HG03571 (cell line): Measurements from ENCODE around the gene LETMD1.

ENCODE experiments used
- ATAC-seq: cut with Tn5 transposase; IDR thresholded peaks from one replicate; pipeline ENCODE4 v1.9.1; 2021; ENCODE audit not compliant: unreplicated experiment

The LETMD1 gene

DNA sequence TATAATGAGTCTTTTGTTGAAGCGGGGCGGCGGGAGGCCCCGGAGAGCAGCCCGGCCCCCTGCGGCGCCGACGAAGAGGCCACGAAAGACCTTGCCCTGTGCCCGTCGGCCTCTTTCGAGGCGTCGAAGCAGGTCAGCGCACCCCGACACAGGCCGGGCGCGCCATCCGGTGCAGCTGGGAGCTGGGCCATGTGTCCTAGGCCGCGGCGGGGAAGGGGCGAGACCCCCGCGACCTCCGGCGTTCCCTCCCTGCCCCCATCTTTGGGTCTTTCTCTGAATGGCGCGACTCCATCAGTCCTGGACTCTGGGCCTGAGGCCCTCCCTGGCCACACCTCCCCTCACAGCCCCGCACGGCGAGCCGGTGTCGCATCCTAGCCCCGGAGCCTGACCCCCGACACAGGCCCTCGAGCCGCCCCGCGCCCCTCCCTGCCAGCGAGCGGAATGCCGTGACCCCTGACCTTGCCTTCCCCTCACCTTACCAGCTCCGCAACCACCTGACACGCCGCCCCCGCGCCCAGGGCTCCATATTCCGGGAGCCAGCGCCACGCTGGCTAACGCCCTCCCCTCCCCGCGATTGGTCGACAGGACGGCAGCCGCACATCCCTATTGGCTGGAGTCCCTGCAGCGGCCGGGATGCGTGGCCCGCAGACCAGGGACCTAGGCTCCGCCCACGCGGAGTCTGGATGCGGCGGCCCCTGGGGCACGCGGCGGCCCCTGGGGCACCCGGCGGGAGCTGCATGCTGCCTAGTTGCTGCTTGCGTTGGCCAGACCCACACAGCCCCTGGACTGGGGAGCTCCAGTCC, 22.1 kb upstream of the LETMD1 start, which contains the start of gene SLC11A2:
SLC11A2 (minus strand) TSS at position 549 of the 803 bp plus-strand sequence. CDS start 15,656 bp downstream, outside the sequence.
- ATAC-seq = peak; percentile 86

DNA sequence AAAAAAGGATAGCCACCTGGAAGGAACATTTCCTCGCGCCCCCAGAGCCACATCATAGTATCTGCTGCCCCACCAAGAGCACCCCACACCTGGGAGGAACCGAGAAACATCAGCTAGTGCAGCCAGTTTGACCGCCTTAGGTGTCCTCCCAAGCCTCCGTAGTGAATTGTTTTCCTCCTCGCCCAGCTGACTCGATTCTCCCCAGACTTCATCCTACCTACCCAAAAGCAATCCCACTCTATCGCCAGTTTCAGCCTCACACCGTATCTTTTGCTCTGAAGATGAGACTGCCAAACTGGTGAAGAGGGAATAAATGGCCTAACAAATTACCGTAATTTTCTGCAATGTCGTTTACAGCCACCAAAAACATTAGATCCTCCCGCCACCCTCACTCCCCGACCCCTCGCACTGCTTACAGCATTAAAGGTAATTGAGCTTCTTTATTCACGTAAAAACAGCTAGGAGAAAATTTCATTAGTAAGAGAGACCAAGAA, 20.7 kb upstream of the LETMD1 start:
- no peak for ATAC-seq

DNA sequence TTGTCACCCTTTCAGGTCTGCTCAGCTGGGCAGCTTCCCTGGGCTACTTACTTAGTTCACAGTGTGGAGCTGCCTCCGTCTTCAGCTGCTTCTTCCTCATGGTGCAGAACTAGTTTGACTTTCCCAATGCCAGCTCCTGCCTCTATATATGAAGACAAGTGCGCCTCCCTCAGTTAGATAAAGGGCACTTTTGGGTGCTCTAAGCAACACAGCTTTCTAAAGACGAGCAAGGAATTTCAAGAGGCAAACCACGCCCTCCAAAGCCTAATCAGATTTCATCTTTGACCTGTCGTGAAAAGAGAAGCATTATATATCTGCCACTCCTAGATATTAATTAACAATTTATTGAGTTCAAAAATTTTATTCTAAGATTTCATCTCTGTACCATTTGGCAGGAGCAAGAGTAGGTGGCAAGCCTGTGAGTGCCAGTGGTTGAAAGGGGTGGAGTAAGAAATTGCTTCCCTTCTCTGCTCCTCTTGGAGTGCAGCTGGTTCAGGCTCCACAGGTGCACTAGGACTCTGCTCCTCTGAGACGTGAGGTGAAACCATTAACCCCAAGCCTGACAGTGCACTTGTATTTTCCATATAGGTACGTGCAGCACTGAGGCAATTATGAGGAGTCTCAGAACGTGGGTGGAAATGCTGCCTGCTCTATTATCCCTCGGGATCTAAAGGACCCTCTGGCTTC, 19.9 kb upstream of the LETMD1 start:
- no peak for ATAC-seq

DNA sequence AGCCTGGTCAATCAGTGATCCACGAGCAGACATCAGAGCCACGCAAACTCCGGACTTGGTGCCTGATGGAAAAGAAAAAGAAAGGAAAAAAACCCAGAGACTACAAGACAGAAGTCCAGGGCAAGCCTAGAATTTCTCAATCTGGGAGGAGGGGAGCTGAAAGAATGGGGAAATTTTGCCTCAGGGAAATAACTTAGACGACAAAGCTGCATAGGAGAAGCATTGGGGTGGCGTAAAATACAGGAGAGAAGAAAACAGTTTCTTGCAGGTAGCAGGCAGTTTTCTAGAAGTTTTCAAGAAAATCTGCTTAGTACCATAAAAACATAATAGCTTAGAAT, 19.3 kb upstream of the LETMD1 start:
- ATAC-seq = no peak

DNA sequence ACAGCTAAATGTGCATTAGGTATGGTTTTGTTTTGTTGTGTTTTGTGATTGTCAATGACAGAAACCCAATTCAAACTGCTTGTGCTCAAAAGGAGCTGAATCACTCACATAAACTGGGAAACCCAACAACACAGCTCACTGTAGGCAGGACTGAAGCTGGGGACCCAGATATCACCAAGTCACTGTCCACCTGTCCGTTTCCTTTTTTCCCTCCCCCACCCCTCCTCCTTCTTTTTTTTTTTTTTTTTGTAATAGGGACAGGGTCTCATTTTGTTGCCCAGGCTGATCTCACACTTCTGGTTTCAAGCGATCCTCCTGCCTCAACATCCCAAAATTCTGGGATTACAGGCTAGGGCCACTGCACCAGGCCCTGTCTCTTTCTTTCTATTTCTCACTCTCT, 15.1 kb upstream of the LETMD1 start:
- ATAC-seq = no peak

DNA sequence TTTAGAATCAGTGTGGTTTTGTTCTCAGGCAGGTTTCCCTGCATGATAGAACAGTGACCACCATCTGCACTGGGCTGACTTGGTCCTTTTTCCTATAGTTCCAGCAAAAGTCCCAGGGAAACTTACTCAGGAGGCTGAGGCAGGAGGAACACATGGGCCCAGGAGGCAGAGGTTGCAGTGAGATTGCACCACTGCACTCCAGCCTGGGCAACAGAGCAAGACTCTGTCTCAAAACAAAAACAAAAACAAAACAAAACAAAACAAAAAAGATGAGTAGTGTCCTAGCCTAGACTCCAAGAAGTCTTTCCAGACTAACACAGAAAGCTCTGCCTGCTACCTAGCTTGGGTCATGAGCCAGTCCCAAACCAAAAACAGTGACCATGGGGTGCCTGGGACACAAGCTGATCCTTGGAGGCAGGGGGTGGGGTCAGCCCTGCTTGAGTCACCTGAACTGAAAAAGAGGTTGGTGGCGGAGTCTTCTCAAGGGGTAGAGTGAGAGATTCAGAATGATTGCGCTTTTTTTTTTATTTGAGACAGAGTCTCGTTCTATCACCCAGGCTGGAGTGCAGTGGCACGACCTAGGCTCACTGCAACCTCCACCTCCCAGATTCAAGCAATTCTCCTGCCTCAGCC, 14.6 kb upstream of the LETMD1 start:
- no peak for ATAC-seq

DNA sequence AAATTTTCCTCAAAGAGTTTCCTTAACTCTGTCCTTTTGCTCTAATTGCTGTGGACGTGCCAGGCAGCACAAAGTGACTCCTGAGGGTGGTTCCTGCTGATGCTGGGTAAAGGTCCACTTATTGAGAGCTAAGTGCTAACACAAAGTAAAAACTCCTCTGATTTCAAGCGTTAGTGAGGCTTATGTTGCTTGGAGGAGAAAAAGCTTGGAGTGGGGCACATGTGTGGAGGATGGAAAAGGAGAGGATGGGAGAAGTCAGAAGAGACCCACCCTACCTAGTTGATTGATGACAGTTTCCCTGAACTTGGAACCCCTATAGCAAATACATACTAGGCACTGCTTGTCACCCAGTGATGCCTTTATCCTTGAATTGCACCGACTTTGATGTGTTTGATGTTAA, 11.8 kb upstream of the LETMD1 start:
- no peak for ATAC-seq

DNA sequence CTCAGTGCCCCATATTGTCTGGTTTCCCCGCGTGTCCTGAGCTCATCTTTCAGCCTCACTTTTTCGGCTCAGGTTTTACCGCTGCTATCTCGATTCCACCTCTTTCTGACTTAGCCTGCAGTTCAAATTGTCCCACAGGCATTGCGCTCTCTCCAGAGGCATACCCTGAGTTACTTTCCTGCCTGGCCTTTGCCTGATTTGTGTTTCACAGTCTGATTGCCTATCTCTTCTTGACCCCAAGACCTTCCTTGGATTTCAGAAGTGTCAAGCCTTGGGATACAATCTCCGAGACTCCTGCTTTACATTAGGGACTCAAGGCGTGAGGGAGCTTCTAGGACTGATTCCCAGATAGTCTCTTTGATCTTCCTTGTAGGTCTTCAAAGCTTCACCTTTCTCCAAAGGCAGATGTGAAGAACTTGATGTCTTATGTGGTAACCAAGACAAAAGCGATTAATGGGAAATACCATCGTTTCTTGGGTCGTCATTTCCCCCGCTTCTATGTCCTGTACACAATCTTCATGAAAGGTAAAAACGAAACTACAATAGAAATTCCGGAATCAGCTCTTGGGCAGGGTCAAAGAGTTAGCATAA, 629 bp downstream of the LETMD1 start:
- ATAC-seq = no peak

DNA sequence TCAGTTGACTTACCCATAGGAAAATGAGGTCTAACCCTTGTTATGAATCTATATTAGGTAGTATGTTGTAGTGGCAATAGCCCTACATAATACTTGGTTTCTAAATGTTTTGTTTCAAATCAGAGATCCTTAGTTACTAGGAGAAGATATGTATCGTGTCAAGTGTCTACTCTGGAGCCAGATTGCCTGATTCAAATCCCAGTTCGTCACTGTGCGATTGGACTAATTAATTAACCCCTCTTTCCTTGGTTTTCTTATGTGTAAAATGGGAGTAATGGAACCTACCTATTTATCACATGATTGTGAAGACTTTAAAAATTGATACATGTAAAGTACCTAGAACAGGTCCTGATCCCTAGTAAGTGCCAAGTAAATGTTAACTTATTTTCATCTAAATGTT, 1.4 kb downstream of the LETMD1 start:
- no peak for ATAC-seq

DNA sequence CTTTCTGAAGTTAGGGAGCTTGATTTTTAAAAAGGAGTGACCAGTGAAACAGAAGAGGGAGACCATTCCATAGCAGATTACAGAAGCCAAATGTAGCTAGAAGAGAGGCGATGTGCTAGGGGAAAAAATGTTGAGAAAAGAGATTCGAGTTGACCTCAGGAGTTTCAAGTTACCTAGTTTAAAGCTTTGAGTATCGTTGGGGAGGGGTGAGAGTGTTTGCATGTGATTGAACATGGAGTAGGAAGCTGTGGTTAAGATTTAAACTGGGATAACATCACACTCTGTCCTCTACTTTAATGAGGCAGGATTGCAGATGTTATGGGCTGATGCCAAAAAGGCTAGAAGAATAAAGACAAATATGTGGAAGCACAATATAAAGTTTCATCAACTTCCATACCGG, 3.7 kb downstream of the LETMD1 start:
- no peak for ATAC-seq

DNA sequence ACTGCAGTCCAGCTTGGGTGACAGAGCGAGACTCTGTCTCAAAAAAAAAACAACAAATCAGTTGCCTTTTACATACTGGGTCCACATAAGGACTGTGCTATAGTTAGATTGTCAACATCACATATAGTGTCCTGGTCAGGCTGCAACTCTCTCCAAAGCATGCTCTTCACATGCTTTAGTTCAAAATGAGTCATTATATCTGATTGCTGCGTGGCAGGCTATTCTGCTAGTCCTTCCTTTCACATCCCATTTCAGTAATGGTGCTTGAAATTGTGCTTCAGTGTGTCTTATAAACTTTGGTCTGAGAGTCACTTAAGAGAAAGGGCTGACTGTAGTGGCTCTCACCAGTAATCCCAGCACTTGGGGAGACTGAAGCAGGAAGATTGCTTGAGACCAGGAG, 6.9 kb downstream of the LETMD1 start:
- no peak for ATAC-seq

DNA sequence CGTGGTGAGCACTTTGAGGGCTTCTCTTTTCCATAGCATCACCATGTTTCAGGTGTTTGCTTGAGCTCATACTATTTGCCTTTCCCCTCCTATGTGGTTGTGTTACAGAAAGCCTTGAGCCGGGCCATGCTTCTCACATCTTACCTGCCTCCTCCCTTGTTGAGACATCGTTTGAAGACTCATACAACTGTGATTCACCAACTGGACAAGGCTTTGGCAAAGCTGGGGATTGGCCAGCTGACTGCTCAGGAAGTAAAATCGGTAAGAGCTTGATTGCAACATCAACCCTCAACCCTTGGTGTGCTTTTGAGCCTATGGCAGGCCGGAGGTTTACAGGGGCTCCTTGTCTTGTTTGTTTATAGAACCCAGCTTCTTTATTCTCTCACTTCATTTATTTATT, 8.1 kb downstream of the LETMD1 start:
- no peak for ATAC-seq

DNA sequence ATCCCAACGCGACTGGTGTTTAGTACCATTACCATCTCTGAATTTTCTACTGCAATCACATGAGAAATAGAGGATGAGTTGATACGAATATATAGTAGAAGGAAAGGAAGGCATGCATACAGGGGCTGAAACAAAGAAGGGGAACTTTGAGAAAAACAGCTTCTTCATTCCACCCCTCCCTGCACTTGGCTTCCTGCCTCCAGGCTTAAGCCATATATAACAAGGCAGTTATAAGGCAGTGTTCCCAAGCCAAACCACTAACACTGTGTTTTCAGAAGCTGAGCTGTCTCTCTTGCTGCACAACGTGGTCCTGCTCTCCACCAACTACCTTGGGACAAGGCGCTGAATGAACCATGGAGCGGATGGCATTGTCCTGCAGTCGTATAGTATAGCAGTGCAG, 11.0 kb downstream of the LETMD1 start:
- ATAC-seq = no peak

DNA sequence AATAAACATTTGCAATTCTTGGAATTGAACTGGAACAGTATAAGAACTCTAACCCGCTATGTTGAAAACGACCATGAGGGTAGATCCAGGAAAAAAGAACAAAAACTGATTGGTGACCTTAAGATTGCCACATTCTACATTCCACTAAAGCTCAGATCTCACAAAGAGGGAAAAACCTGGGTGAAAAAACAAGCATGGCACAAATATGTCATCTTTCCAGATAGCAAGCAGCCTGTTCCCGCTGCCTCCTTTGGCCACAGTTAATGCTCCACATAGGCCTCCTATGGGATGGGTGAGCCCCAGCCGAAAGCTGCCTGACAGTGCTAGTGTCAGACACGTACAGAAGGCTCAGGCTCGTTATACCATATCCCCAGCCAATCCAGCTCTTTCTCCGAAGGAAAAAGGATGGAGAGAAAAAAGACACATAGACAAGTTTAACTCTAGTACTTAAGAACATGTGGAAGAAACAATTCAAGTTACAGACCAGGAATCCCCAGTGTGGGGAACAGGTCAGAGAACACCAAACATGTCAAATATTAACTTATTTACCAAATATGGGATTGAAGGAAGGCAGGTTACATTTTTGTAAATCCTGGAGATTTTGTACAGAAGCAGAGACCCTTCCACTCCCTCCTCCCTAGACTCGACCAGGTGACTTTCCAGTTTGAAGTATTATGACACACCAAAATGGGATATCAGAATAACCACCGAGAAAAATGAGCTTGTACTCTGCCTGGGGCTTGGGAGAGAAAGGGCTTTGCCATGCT, 14.7 kb downstream of the LETMD1 start:
- ATAC-seq = no peak

DNA sequence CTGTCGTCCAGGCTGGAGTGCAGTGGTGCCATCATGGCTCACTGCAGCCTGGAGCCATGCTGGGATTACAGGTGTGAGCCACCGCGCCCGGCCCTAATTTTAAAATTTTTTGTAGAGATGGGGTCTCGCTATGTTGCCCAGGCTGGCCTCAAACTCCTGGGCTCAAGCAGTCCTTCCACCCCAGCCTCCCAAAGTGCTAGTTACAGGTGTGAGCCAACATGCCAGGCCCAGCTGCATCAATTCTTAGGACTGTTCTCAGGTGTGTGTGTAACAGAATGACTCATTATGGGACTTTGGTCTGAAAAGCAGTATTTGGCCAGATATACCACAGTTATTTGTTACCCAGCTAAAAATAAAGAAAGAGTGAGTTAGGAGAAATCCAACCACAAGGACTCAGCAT, 17.4 kb downstream of the LETMD1 start:
- ATAC-seq = no peak

DNA sequence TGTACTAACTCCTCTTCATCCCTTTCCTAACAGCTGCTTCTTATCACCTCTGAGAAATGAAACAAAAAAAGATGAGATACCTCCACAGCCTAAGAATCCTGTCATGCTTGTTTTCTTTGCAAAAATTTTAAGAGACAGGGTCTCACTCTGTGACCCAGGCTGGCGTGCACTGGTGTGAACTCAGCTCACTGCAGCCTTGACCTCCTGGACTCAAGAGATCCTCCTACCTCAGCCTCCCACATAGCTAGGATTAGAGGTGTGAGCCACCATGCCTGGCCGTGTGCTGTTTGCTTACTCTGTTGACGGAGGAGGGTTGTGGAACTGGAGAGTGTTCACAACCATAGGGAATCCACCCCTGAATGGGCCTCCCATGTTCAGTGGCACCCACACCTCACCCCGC, 19.1 kb downstream of the LETMD1 start:
- no peak for ATAC-seq

DNA sequence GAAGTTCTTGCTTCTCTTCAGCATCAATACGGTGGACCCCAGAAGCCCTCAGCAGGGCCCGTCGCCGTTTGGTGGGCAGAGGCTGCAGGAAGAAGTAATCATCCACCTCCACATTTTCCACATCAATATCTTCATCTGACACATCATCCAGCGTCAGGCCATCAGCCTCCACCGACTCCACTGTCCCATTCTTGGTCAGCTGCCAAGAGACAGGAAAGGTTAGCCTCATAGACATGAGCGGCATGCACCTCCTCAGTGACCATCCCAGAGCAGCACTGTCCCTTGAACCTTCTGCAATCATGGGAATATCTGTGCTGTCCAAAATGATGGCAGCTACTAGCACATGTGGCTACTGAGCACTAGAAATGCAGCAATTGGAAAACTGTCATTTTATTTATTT, 19.6 kb downstream of the LETMD1 start:
- no peak for ATAC-seq

DNA sequence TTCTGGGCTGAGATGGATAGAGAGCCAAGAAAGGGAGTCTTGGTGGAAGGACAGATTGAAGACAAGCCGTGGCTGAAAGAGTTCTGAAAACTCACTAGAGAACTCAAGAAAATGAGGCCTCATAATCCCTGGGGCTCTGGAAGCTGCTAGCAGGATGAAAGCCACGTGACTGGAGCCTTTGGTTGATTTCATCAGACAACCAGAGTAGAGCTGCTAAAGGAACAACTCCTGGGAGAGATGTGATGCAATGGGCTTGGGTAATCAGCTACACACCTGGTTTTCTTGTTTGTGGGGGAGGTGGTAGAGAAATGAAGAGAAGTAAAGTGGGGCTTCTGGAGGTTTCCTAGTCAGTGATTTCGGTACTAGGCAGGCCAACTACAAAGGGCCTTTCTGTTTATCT, 21.9 kb downstream of the LETMD1 start:
- ATAC-seq = no peak

DNA sequence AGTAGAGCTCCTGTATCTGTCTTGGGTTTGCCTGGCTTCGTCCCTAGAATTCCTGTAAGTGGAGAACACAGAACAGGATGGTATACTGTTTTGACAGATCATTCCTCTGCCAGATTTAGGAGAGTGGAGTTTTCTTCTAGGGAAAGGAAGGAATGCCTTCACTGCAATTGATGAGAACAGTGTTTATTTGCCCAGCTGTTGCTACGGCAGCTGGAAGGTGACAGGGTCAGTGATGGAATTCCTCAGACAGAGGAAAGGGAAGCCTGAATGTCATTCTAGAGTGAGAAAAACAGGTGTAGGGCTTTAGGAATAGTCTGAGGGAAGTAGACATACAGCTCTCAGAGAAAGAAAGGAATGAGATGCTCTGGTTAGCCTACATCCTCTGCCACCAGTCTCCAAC, 23.5 kb downstream of the LETMD1 start:
- ATAC-seq = no peak

DNA sequence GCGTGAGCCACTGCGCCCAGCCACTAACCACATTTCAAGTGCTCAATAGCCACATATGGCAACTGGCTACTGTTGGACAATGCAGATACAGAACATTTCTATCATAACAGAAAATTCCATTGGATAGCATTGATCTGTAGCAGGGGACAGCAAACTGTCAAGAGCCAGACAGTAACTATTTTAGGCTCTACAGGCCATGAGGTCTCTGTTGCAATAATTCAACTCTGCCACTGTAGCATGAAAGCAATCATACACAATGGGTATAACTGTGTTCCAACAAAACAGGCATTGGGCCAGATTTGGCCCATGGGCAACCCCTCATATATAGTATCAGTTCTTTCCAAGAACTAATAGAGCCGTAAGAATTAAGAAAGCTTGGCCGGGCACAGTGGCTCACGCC, 27.3 kb downstream of the LETMD1 start:
- ATAC-seq = no peak
